AG09319 (cell line): ENCODE results near the gene RTBDN.

Source experiments
- DNase-seq: peaks from one replicate; pipeline ENCODE4 v3.0.0-alpha.2; 2010; ENCODE audit warnings: low read depth; ENCODE audit errors: extremely low read depth
- CTCF ChIP-seq: IDR thresholded peaks from 2 replicates; pipeline ENCODE4 v1.5.1; 2011; ENCODE audit warnings: low read depth, mild to moderate bottlenecking, inconsistent platforms, low read length, moderate library complexity

Gene RTBDN

GRCh38 chr19:12792051-12792852 is 42.1 kb downstream of the RTBDN start:
- DNase-seq: no peak
- TF ChIP-seq CTCF: no peak

GRCh38 chr19:12791345-12792050 is 42.9 kb downstream of the RTBDN start, which contains the start of gene JUNB:
JUNB (plus strand) TSS chr19:12791486; CDS start chr19:12791772, 286 bp downstream.
- no peak for TF ChIP-seq CTCF
- peak; percentile 98 for DNase-seq

GRCh38 chr19:12790628-12791344 is 43.6 kb downstream of the RTBDN start:
- TF ChIP-seq CTCF: no peak
- DNase-seq: no peak

GRCh38 chr19:12789904-12790619 is 44.3 kb downstream of the RTBDN start:
- no peak for TF ChIP-seq CTCF
- DNase-seq: peak; percentile 94

GRCh38 chr19:12789098-12789903 is 45.1 kb downstream of the RTBDN start:
- no peak for TF ChIP-seq CTCF
- DNase-seq: no peak

- no peak for DNase-seq
- no peak for TF ChIP-seq CTCF
Observed at GRCh38 chr19:12788682-12789097, 45.7 kb downstream of the RTBDN start.
